GM18526 (cell line): ENCODE data around the gene RNF150.

Experiments
- POLR2A ChIP-seq: IDR thresholded peaks from 3 replicates; pipeline ENCODE4 v1.6.1; 2011; ENCODE audit not compliant: insufficient read length; ENCODE audit errors: extremely low read depth

The RNF150 gene

DNA sequence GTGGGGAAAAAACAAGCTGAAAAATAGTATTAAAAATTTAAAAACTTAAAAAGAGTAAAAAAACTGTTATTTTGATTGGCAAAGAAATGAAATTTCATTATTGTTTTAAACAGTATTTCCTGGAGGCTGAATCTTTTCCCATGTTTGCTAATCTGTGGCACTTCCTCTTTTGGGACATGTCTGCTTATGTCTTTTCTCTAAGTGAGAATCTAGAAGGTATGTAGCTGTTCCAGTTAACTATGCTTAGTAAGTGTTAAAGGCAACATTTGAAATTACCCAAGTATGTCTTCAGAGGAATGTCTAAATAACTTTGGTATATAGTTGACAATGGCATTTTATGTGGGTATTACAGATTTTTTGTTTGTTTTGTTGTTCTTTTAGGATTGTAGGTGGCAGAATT lies 295.5 kb downstream of the RNF150 start:
- TF ChIP-seq POLR2A: no peak

DNA sequence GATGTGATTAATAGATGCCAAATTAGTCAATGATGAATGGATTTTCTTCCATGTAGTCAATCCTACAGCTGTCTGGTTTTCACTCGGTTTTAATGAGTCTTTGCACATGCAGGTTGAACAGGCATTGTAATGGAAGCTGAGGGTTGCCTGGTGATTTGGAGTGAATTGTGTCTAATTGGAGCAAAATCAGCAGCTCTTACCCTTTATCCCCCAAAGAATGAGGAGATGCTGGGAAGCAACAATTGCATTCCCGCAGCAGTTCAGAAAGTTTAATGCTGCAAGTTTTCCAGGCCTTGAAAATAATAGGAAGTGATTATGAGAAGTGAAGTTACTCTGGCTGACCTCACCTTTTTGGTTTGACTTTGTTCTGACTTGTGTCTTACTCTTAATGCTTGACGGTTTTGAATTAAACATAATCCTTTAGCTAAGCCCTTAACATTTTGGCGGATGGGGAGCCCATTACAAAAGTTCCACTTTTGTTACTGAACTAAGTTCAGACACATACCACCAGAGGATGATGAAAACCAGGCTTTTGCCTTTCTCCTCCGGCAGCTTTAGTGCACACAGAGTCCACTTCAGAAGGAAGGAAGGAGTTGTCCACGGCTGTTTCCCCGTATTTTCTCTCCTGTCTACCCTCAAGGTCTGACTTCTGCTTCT lies 298.3 kb downstream of the RNF150 start:
- TF ChIP-seq POLR2A: no peak

DNA sequence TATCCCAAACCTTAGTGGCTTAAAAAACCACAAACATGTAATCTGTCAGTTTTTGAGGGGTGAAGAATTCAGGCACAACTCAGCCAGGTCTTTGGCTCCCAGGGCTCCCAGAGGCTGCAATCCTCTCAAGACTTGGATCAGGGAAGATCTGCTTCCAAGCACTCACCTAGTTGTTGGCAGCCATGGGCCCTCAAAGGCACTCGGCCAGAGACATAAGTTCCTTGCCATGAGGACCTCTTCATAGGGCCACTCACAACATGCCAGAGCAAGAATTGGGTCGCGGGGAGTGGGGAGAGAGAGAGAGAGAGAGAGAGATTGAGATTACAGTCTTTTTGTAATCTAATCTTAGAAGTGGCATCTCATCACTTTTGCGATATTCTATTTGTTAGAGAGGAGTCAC lies 300.0 kb downstream of the RNF150 start:
- TF ChIP-seq POLR2A: no peak

DNA sequence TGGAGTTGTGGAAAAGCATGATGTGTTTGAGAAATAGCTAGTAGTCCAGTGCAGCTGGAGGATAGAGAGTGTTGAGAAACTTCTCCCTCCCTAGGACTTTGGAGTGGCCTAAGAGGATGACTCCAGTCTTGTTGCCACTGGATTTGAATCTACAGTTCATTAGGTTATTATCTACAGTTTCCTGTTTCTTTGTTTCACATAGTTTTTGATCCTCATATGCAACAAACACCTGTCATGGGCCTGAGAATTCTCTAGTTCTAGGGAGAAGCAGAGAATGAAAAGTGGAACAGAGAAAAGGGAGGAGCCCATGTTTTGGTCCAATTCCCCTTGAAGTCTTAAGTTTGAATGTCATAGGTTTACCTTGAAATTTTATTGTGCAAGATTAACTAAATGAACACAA lies 303.4 kb downstream of the RNF150 start:
- no peak for TF ChIP-seq POLR2A

DNA sequence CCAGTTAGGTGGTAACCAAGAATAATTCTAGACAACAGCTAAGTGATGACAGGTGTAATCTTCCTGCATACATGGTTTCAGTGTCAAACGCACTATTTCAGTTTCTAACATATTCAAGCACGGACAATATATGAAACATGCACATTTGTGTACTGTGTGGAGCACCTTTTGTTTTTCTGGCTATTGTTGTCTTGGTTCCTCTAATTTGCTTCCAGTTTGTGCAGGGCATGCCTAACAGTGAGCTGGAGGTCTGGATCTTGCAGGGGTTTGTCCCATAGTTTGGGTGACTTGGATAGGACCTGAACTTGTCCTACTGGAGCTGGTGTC lies 306.6 kb downstream of the RNF150 start:
- no peak for TF ChIP-seq POLR2A

DNA sequence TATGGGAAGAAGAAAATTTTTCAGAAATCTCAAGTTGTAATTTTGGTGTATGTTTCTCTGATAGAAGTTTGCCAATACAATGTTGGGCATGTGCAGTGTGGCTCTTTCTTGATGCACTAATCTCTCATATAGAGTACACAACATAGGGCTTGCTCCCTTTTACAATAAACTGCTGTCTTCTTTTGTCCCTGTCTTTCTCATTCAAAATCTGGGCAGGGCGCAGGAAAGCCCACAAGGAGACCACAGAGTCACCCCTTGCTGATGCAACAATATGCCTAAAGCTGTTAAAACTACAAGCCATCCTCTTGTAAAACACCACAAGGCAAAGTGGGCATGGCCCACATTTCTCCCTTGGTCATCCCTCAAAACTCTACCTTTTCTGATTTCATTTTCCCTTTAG lies 313.7 kb downstream of the RNF150 start:
- TF ChIP-seq POLR2A: no peak

DNA sequence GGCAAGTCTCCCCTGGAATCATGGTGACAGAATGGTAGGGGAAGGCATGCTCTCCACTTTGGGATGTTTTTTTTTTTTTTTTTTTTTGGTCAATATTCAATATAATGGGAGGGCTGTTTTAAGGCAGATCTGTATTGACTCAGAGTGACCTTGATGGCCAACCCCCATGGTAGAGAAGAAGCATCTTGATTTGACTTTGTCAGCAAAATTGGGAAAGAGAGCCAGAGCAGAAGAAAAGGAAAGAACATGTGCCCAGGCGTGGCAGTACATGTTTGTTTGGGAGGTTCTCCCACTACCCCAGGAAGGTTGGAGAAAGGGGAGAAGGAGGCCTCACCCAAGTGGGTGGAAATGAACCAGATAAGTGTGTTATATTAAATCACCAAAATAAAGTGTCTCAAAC lies 314.8 kb downstream of the RNF150 start:
- TF ChIP-seq POLR2A: no peak

DNA sequence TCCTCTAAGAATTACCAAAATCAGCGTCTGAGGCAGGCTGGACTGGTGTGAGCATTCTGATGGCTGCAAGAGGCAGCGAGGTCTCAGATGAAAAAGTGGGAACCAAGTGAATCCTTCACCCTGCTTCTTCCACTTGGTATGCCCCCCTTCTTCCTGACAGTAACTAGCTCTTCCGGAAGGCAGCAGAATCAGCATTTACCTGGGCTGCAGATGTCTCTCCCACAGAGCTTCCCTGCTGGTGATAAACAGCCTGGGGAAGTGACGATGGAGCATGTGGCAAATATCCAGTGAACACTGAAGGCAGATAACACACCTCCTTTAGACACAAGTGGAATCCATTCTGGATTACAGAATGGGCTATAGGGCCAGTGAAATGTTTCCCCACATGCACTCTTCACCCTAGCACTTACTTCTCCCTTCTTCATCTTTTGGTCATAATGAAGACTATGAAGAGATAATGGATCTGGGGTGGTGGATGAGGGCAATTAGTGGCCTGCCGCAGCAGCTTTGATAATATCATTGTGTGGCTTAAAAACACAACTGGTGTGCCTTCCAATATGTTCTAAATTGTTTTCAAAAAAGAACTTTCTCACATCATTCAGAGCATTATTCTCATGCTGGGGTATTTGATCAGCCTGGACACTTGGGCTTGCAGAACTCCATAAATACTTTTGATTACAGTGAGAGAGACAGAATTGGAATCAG lies 316.3 kb downstream of the RNF150 start:
- no peak for TF ChIP-seq POLR2A

DNA sequence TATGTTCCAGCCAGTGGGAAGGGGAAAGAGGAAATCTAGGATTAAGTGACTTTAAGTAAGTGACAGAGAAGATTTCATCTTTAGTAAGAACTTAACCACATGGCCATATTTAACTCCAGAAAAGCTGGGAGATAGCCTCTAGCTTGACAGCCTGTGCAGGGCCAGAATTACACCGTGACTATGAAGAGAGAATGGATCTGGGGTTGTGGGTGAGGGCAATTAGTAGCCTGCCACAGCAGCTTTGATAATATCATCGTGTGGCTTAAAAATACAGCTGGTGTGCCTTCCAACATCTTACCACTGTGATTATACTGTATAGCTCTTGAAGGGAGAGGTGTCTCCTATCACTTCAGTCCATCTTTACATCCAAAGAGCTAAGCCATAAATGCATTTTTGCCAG lies 319.5 kb downstream of the RNF150 start:
- no peak for TF ChIP-seq POLR2A

DNA sequence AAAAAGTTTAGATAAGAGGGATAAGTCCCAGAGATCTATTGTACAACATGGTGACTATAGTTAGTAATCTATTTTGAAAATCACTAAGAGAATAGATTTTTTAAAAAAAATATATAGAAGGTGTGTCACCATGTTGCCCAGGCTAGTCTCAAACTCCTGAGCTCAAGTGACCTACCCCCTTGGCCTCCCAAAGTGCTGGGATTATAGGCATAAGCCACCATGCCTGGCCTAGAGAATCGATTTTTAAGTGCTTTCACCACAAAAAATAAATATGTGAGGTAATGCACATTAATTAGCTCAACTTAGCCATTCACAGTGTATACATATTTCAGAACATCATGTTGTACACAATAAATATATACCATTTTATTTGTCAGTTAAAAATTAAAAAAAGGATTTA lies 320.4 kb downstream of the RNF150 start:
- no peak for TF ChIP-seq POLR2A

DNA sequence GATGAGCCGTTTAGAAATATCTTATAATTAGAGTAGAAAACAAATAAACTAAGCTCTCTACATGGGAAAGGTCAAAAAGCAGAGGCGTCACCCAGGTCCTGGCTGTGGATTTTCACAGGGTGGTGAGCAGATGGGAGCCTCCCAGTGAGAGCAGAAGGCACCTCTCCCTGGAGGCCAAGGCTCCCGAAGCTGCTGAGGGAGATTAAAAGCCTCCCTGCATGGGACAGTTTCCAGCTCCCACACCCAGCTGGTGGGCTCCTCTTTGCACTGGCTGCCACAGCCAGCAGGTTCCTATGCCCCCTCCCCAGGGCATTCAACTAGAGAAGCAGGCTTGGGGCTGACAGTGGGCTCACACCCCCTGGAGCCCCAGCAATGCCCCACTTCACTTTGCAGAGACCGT lies 321.8 kb downstream of the RNF150 start:
- no peak for TF ChIP-seq POLR2A
